Head of caudate nucleus (tissue), 42 donors: ENCODE data around the gene OCEL1.

Experiments
- DNase-seq, 42 donors: peaks; one replicate each; pipeline versions ENCODE4 v3.0.0 to v3.0.0-alpha.2; 2020 to 2021; ENCODE audit warnings: mixed read lengths in 7 of 42
- intact Hi-C: fragments of 100-400 bp; cut with DNase I; formaldehyde crosslinking; loops from one replicate; pipeline ENCODE4 v1.15.0; 2022

OCEL1 gene

DNA sequence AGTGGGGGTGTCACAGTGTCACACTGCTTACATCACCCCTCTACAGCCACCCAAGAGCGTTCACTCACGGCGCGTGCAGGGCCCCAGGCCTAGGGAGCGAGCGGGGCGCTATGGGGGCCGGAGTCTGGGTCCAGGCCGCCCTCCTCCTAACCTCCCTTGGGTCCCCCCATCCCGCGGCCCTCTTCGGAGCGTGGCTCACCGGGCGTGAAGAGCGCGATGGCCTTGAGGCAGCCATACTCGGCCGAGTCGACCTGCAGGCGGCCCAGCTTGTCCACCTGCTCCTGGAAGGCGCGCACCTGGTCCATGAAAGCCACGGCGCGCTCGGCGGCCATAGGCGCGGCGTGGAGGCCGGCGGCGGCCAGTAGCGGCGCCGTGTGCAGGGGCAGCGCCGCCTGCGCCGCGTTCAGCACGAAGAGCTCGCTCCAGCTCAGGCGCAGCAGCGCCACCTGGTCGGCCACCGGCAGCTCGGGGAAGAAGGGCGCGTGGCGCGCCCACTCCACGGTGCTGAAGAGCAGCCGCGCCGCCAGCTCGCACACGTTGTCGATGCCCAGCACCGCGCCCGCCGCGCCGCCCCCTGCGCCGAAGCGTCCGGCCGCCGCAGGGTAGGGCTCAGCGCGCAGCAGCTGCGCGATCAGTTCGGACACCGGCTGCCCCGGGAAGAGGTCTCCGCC, 9.4 kb downstream of the OCEL1 start:
- intact Hi-C loops, result loop anchor here (10.0 kb wide), 1 partner anchor 171 kb away; no protein-coding TSS in a partner anchor

DNA sequence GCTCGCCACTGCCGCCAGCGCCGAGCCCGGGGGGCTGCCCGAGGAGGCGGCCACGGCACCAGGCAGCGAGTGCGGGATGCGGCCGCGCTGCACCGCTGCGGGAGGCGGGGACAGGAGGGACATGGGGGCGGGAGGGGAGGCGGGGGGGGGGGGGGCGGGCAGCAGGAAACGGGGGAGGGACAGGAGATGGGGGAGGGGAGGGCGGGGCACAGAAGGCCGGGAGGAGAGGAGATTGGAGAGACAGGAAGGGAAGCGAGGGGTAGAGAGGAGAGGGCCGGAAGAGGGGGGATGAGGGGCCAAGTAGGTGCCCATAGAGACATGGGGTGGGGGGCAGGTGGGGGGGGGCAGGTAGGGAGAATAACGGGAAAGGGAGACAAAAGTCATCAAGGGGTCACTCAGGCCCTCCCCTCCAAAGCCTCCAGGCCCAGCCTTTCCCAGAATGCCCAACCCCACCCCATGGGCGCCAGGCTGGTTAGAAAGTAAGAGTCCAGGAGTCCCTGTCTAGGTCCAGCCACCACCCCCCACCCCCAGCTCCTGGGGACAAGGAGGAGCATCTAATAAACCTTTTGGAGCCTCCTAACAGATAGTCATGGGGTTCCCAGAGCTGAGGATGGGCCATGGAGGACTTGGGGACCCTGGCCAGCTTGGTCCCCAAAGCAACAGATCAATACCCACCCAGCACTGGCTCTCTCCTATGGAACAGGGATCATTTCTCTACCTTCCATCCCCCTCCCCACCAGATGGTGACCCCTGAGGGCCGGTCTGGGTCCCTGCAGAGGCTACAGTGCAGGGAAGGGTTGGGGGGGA, 10.1 kb downstream of the OCEL1 start:
- intact Hi-C loops, result loop anchor here (10.0 kb wide), 1 partner anchor 171 kb away; no protein-coding TSS in a partner anchor
- peak in 1 of 42 donors; percentile 20 for DNase-seq

More for the DNA sequence above, 9.4 kb downstream of the OCEL1 start:
- peak in 41 of 42 donors; percentile 62 to 93 (median 82) for DNase-seq

DNA sequence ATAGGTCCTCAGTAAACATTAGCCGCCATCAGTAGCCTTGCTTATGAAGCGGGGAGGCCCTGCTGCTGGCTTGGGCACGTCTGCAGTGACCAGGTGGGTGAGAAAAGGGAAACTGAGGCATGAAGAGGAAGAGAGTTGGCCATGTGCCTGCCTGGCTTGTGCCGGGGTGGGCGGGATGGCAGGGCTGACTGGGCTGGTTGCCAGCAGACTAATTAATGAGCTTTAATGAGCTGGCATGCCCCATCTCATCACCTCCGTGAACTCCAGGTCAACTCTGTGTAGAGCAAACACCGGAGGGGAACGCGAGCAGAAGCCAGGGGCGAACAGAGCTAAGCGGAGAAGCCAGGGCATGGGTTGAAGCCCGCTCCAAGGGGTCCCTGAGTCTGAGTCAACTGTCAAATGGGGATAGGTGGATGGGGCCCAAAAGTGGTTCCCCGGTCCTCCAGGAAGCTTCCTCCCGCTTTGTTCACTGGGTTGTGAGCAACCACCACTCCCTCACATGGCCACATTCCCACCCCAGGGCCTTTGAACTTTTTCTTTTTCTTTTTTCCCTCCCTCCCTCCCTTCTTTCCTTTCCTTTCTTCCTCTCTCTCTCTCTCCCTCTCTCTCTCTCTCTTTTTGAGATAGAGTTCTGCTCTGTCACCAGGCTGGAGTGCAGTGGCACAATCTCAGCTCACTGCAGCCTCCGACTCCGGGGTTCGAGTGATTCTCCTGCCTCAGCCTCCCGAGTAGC, 11.0 kb downstream of the OCEL1 start:
- no peak for DNase-seq
- intact Hi-C loops, result loop anchor here (10.0 kb wide), 1 partner anchor 172 kb away; no protein-coding TSS in a partner anchor

DNA sequence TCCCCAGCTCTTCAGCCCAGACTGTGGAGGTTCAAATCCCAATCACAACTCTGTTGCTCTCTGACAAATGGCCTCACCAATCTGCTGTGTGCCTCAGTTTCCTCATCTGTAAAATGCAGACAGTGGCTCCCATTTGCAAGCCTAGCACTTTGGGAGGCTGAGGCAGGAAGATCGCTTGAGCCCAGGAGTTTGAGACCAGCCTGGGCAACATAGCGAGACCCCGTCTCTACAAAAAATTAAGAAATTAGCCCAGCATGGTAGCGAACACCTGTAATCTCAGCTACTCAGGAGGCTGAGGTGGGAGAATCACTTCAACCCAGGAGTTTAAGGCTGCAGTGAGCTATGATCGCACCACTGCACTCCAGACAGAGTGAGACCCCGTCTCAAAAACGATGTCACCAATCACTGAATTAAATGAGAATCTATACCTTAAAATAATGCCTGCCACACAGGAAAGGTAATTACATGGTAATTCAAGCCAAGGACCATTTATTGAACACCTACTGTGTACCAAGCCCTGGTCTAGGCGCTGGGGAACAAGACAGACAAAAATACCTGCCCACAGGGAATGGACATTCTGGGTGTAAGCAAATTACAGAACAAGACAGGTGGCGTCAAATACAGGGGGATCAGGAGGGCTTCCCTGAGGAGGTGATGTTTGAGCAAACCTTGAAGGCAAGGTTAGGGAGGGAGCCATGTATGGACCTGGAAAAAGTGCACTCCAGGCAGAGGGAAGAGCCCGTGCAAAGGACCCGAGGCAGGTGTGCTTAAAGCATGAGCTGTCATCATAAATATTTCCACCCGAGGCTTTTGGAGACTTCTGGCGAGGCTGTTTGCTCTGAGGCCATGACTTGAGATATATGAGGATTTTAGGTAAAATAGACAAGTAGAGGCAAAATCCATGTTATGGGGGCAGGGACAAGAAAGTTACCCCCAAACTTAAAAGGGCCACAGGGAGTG, 12.0 kb downstream of the OCEL1 start:
- no peak for DNase-seq
- intact Hi-C loops, result loop anchor here (10.0 kb wide), 1 partner anchor 173 kb away; no protein-coding TSS in a partner anchor

DNA sequence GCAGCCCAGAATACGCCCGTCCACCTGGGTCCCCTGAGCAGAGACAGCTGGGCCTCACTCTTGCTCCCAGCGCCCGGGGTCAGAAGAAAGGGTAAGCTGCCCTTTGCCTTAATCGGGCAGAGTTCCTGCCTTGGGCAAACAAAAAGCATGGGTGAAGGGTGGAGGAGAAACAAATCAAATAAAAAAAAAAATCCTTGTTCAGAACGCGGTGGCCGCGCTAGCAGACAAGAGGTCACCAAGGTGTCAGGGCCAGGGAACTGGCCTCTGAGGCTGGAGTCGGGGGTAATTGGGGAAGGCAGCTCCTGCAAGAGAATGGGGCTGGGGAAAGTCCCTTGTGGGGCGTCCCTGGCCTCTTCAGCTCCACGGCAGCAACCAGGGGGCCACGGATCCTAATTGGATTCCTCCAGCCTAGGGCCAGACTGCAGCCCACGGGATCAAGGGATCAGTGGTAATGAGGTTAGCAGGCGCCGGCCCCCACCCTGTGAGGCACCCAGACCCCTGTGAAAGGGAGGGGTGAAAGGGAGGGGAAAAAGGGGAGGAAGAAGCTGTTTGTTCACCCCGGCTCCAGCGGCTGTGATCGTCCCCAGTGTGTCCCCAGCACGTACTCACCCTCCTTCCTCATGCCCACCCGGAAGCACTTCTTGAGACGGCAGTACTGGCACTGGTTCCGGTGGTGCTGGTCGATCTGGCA, 14.2 kb downstream of the OCEL1 start:
- no peak for DNase-seq
- intact Hi-C loops, result no loop called here

DNA sequence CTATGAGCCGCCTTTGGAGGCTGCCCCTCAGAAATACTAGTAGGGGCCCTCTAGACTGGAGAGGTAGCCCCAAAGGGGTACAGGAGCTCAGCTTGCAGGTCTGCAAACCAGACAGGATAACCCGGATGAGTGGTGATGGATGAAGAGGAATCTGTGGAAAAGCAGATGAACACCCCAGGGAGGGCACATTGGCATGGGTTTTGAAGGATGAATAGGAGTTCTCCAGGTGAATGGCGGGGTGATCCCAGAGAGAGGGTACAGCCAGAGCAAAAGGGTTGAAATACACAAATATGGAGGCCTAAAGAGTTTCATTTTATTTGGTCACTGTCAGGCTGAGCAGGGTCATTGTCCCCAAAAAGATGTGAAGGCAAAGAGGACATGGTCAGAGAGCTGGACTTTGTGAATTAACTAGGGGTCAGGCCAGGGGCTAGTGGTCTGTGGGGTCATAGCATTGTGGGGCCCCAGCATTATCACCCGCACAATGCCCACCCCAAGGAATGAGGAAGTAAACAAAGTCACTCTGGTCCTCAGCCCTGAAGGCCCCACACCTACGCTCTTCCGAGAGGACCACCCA, 14.9 kb downstream of the OCEL1 start:
- intact Hi-C loops, result no loop called here
- DNase-seq, result no peak

DNA sequence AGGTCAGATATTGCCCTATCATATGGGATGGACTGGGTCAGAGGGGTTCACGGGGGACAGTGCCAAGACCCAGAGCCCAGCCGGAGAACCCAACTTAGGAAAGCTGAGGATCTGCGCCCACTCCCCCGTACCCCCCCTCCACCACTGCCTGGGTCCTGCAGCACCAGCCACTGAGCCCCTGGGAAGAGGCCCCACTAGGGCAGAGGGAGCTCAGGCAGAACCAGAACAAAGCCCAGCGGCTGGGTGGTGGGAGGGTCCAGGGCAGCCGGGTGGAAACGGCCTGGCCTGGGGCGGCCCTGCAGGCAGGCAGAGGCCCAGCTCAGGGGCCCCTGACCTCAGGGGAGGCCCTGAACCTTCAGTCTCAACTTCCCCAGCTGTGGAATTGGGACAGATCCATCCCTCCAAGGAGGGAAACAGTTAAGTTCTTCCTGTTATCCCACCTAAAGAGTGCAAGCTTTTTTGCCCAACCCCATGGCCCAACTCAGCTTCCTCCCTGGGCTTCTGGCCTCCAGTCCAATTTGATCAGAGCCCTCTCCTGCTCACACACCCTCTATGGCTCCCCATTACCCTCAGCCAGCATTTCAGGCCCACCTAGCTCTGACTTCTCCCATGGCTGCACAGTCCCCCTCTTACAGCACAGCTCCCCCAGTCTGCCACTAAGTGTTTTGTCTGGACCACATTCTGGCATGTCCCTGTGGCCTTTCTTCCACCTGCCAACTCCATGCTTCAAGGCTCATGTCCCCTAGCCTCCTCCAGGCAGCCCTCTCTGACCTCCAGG, 16.6 kb downstream of the OCEL1 start:
- DNase-seq, result no peak
- intact Hi-C loops, result no loop called here

DNA sequence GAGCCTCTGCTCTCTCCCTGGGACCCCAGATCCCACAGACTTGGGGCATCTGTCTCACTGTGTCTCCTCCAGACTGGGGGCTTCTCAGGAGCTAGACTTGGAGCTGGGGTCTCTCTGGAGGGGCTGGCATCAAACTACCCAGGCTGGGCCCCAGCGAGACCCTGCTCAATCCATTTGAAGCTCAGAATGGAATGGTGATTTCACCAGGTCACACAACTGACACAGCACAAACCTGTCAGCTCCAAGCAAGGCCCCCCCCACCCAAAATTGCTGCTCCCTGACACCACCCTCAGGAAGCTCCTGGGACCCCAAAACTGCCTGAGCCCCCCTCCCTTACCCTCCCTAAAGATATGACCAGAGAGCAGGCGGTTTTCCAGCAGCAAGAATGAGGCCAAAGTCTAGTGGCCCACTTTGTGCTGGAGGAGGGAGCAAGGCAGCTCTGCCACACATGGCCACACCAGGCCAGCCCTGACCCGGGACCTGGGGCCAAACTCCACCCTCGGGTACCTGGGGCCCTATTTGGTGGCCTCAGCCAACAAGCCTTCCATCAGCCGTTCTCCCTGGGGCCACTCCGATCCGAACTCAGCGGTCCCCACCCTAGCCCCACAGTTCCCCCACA, 17.3 kb downstream of the OCEL1 start:
- DNase-seq, result no peak
- intact Hi-C loops, result no loop called here

DNA sequence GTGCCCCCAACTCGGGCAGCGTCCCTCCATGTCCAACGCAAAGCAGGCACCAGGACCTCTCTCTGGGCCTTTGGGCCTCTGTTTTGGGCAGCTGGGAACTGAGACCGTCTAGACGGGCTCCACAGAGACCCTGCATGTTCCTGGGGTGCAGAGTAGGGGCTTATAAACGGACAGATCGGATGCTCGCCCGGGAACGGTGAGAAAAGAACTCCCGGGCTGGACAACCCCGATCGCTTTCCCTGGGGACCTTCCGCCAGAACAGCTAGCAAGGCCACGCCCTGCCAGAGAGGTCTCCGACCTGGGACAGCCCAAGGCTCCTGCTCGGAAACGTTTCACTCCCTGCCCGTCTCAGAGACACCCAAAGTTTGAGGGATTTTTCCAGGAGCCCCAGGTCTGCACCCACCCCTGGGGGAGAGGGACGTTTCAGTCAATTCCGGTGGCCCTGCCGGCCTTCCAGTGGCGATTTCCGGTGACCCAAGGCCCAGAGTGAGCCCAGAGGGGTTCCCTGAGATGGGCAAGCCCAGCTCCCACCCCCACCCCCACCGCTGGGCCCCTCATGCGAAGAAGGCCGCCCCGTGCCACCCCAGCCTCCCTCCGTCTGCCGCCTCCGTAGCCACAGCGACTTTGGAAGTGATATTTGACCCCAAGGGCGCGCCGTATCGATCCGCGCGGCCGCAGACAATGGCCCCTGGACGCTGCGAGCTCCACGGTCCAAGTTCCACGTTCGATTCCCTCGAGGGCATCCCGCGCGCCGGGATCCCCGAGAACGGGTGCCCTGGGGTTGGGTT, 18.0 kb downstream of the OCEL1 start:
- intact Hi-C loops, result no loop called here
- DNase-seq, result peak in 4 of 42 donors; percentile 43 to 47 (median 44)

DNA sequence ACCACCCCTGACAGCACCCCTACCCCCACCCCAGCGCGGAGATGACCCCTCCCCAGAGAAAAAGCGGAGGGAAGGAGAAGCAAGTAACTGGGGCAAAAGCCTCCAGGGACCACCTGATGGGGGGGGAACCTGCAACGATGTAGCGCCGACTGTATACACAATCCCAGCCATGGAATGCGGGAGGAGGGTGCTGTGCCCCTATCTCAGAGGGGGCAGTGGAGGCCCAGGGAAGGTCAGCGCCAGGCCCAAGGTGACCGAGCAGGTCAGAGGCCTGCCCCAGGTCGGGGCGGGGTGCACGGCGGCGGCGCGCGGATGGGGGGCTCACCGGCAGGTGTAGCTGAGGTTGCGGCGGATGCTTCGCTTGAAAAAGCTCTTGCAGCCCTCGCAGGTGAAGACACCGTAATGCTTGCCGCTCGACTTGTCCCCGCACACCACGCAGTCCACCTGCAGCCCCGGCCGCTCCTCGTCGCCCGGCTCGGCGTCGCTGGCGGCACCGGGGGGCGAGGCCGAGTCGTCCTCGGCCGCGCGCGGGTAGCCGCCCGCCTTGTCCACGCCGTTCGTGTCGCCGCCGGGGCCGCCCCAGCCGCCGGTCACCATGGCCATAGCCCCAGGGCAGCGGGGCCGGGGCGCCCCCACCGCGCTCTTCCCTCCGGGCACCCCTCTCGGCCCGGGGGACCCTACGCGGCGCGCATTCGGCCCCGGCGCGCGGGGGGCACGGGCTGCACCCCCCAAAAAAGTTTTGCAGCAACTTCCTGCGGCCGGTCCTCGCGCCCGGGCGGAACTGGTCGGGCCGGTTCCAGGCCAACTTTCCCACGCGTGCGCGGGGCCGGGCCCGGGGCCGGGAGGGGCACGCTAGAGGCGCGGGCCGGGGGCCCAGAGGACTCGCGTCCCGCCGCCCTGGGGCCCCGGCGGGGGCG, 18.9 kb downstream of the OCEL1 start:
- intact Hi-C loops, result no loop called here
- peak in 6 of 42 donors; percentile 31 to 56 (median 52) for DNase-seq

DNA sequence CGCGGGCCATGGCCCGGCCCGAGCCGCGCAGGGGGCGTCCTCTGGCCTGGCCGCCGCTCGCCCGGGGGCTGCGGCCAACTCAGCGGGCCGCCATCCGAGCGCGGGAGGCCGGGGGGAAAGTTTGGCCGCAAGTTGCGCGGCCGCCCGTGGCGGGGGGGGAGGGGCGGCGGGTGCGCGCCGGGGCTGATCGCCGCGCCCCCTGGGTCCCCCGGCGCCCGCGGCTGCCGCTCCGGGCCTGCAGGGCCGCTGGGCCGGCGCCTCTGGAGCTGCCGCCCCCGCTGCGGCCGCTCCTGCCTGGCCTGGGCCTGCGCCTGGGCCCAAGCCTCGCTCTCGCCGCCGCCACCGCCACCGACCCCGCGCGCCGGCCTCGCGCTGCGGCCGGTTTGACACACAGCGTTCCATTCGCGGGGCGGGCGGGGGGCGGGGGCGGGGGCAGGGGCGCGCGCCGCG, 19.5 kb downstream of the OCEL1 start, which contains the start of gene NR2F6:
TSS of gene NR2F6 (minus strand) at position 385 of the 450 bp plus-strand sequence. CDS start 699 bp downstream, outside the sequence.
- DNase-seq, result peak in 1 of 42 donors; percentile 45
- intact Hi-C loops, result no loop called here

DNA sequence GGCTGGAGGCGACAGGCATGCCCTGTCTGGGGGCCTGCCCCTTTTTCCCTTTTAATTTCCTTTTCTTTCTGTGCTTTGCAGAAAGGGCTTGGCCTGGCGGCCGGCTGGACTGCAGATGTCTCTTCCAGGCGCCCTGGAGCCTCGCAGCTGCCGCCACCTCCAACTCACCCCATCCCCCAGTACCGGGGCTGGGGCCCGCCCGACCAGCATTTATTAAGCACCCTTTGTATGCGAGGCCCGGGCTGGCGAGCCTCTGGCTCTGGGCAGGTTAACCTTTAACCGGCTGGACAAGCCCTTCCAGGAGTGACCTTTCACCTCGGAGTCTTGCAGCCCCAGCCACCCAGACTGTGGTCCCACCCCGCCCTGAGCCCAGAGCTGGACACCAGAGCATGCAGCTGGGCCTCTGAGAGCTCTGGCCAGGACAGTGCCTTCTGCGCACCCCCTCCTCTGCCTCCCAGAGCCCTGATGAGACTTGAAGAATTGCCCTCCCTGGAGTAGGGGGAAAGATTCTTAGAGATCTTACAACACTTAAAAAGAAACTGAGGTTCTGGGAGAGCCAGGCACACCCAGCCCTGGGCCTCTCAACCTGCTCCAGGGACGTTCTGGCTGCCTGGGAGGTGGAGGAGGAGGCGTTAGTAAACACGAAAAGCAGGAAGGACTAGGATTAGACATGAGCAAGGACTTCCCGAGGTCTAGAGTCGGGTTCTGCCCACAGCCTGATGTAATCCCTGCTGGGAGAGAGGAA, 20.8 kb downstream of the OCEL1 start:
- intact Hi-C loops, result no loop called here
- DNase-seq, result peak in 10 of 42 donors; percentile 18 to 62 (median 40)

DNA sequence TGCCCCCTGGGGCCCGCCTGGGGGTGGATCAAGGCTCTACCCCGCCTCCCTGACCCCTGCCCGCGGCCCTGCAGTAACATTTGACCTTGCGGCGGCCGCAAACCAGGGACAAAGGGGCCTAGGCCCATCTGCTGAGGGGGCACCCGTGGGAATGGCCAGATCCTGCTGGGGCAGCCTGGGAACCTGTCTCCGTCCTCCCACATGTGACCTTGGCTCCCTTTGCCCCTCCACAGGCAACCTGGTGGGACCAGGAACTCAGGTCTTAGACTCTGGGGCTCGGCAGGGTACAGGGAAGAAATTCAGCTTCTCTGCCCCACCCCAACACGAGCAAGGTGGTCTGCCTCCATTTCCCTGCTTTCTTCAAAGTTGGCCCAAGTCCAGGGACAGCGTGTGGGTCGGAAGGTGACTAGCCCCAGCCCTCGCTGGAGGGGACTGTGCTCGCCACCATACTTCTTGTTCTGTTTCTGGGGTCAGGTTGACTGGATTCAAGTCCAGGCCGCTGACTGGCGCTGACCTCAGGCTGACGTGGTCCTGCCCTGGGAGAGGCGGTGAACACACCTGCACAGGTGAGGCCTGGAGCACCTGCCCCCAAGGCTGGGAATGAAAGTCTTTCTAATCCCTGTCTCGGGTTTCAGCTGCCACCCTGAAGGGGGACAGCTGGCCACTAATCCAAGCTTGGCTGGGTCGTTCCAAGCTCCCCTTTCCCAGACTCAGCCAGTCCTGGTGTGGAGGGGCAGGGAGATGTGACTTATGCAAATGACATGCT, 22.2 kb downstream of the OCEL1 start:
- intact Hi-C loops, result no loop called here
- DNase-seq, result no peak
